WI38 (cell line): ENCODE data around the gene APOL3.
"Not testable (repeated sequence)": the region's sequence is repeated elsewhere in the genome, so short reads cannot be mapped to it uniquely, and the experiment has no call there.

ENCODE experiments used
- H3K4me3 ChIP-seq: 2 replicates; pipeline ENCODE4 v1.5.1; 2011; ENCODE audit warnings: low read depth, mild to moderate bottlenecking, control low read depth, low read length
- CTCF ChIP-seq: IDR thresholded peaks from 2 replicates; pipeline ENCODE4 v1.5.1; 2012; ENCODE audit warnings: low read depth, mild to moderate bottlenecking, control low read depth, low read length

The APOL3 gene

GRCh38 chr22:36191106-36191836 lies 30.7 kb upstream of the APOL3 start:
- TF ChIP-seq CTCF, result no peak
- no peak overlapping the region for H3K4me3 ChIP-seq

DNA sequence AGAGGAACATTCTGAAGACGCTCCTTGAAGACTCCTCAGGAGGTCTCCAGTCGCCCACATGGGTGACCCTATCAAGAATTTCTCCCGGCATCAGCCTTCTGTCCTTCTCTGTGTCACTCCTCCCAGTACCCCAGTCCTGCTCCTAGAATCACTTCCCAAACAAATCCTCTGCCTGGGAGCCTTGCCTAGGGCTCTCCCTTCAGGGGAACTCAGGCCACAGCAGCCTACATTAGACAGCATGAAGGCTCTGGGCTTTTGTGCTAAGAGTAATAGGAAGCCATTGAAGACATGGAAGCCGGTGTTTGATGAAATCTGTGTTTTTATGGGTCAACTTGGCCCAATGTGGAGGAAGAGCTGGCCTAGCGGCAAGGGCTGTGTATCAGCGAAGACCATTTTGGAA lies 27.3 kb upstream of the APOL3 start:
- H3K4me3 ChIP-seq, result not testable (repeated sequence)

- no peak overlapping the region for H3K4me3 ChIP-seq
- no peak for TF ChIP-seq CTCF
Observed at GRCh38 chr22:36185828-36186624, 25.5 kb upstream of the APOL3 start.

GRCh38 chr22:36184433-36185025 lies 24.0 kb upstream of the APOL3 start:
- TF ChIP-seq CTCF, result no peak
- H3K4me3 ChIP-seq, result no peak overlapping the region

DNA sequence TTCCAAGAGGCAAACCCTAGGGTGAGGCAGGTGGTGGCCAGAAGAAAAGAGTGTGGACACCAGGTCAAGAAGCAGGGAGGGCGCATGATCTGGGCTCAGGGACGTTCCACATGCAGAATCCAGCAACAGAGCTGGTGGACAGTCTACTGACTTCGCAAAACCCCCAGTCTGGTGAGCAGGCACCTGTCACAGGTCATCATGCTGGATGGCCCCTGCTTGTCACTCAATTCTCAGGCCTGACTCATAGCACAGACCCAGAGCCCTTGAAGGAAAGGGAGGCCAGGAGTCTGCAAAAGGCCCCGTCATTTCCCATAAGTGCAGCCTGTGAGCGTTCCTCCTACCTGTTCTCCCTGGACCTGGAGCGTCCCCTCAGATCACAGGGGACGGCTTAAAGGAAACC lies 22.9 kb upstream of the APOL3 start:
- no peak overlapping the region for H3K4me3 ChIP-seq
- TF ChIP-seq CTCF, result no peak

DNA sequence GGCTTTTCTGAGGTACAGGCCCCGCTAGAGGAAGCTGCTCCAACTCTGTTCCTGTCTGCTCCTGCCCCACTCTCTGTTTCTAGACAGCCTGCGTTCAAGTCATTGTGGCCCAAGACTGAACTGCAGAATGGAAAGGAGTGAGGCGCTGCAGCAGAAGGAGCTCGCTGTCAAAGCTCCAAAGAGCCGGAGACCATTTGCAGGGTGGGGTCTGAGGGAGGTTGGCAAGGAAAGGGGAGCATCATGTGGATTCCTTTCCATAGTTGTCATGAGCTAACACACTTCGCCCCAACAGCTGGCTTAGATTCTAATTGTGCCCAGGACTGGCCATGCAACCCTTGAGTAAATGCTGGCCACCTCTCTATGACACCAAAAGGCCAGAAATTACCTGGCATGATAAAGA lies 22.3 kb upstream of the APOL3 start:
- no peak for TF ChIP-seq CTCF
- H3K4me3 ChIP-seq, result no peak overlapping the region

DNA sequence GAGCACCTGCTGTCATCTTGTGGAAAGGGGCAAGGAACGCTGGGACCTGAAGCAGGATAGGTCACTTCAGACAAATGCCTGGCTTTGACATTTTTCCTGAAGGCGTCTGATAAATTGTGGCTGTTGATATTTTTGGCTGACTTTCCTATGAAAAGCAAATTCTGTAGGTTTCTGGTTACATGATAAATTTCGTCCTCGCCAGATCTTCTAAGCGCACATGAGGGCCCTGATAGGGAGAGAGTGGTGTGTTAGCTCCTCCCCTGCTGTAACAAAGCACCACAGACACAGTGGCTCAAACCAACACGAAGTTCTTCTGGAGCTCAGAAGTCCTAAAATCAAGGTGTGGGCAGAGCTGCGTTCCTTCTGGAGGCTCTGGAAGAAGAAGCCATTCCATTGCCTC lies 21.5 kb upstream of the APOL3 start:
- no peak for TF ChIP-seq CTCF
- H3K4me3 ChIP-seq, result no peak overlapping the region
